ENCODE measurements around the gene WNT3.
"Not testable (repeated sequence)": the region's sequence is repeated elsewhere in the genome, so short reads cannot be mapped to it uniquely, and the experiment has no call there.

The WNT3 gene

DNA sequence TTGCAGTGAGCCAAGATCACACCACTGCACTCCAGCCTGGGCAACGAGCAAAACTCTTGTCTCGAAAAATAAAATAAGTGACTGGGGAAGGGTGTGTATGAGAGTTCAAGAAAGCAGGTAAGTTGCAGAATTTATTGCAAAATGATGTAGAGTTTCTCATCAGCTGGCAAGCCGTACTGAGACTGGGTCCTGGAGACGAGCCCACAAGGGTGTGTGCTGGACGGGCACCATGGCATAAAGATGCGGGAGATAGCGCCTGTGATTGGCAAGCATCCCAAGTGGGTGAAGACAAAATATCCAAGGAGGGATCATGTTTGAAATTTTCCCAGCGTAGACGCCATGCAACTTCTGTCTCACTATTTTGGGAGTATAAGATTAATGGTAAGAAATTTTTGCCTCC lies 59.4 kb downstream of the WNT3 start:
- no peak for DNase-seq

DNA sequence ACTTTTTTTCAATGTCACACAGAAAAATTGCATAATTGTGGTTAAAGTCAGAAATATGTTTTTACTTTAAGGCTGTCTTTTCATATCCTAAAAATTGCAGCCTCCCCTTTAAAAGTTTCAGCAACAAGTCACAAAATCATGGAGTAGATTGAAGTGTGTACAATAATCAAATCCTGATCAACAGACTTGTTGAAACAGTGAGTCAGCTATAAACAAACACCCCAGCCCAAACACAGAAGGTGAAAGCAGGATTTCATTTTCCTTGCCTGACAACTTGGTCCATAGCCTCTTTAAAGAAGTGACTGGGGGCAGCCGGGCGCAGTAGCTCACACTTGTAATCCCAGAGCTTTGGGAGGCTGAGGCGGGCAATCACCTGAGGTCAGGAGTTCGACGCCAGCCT lies 59.9 kb downstream of the WNT3 start:
- DNase-seq: no peak

DNA sequence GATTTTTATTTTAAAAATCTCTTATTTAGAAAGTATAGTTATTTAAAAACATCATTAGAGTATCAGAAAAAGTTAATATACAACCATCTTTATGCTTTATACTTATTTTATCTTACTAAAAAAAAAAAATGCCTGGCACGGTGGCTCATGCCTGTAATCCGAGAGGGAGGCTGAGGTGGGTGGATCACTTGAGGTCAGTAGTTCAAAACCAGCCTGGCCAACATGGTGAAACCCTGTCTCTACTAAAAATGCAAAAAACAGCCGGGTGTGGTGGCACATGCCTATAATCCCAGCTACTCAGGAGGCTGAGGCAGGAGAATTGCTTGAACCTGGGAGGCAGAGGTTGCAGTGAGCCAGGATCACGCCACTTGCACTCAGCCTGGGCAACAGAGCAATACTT lies 60.9 kb downstream of the WNT3 start:
- DNase-seq: not testable (repeated sequence)

DNA sequence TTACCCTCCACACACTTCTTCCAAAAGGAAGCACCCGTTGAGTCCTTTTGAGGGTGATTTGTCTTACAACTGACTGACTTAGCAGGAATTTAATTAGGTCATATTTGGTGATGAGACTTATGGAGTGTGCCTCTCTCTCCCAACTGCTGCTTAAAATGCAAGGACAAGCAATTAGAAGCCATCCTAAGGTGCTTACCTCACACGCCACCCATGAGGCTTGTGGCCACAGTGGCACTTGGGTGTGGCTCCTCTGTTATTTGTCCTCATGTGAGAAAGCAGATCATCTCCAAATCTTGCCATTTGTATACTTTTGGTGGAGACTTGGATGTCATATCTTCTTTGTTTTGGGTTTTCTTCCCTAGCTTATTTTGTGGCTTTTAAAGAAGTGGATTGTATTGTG lies 61.6 kb downstream of the WNT3 start:
- DNase-seq: no peak

DNA sequence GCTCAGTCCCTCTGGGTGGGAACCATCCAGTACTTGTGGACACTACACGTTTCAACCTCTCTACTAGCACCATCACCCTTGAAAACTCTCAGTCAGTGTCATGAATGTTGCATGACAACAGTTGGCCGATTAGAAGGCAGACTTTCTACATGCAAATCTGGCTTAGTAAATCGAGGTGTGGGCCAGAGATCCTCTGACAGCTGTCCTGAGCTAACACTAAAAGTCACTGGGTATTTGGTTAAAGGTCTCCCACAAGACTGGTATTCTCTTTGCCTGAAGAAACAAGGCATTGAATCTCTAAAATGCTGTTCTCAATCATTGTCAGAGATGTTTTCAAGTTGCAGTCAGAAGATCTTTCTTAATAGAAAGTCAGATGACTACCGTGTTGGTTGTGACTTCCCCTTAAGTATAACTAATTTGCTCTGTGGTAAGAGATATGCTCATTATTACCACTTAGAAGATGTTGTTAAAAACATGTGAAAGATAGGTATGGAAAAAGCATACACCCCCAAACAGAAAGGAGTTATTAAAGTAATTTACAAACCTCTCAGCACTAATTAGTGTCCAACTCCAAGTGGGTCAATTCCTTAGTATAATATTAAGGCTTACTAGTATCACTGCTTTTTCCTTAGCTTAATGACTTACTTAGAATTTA lies 62.3 kb downstream of the WNT3 start:
- DNase-seq: no peak

DNA sequence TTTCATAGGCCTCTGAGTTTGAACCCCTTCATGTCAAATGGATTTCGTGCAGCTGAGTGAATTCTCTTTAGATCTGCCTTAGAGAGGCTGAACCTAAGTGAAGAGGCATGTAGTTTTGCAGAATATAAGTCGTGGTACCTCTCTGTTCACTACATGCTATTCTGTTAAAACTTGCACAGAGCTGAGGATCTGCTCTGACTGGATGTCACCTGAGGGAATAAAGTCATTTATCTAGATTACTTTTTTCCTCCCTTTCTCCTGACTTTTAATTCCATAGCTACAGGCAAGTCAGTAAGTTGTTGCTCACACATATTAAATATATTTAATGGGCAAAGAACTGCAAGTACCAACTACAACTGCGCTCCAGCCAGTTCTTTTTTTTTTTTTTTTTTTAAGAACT lies 64.7 kb downstream of the WNT3 start:
- no peak for DNase-seq

DNA sequence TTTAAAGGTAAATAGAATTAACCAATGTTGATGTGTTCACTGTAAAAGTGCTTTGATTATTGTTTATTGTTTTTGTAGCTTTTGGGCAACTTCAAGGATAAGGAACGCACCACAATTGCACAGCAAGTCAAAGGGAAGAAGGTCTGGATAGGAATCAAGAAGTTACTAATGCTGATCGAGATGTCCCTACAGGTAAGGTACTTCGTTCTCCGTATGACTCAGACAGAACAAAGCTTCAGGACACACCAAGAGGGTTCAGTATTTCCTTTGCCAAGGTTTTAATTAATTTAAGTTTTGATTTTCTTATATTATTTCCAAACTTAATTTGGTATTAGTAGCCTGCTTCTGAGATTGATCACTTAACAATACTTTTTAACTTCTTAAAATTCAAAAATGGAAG lies 67.1 kb downstream of the WNT3 start:
- no peak for DNase-seq

DNA sequence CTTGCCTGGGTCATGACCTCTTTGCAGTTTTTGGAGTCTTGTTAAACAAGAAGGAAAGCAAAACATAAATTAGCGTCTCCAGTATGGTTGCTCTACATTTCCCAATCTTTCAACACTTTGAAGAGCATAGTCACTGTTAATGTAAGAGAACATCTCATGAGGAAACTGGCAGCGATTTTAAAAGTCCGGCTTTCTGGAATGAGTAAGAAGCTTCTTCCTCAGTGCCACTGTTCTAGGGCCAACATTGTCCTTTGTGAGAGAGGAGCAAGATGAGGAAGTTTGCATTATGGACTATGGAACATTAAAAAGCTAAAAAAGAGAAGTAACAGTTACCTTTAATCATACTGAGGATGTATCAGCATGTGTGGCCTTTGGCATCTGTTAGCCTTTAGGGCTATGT lies 73.1 kb downstream of the WNT3 start:
- no peak for DNase-seq

DNA sequence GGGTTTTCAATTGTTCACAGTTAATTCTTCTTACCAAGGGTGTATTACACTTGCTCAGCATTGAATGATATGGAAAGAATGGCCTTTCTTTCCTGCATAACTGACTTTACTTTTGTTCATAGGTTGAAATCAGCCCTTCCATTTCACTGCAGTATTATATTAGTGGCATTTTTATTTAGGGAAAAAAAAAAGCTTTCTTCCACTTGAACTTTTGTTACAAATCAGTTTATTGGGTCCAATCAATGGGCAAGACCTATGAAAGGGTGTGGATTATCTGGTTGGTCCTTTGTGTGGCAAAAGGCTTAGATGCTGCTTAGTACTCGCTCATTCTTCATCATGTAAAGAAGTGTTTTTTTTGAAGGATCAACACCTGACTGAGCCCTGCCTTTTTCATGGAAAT lies 74.1 kb downstream of the WNT3 start:
- no peak for DNase-seq

DNA sequence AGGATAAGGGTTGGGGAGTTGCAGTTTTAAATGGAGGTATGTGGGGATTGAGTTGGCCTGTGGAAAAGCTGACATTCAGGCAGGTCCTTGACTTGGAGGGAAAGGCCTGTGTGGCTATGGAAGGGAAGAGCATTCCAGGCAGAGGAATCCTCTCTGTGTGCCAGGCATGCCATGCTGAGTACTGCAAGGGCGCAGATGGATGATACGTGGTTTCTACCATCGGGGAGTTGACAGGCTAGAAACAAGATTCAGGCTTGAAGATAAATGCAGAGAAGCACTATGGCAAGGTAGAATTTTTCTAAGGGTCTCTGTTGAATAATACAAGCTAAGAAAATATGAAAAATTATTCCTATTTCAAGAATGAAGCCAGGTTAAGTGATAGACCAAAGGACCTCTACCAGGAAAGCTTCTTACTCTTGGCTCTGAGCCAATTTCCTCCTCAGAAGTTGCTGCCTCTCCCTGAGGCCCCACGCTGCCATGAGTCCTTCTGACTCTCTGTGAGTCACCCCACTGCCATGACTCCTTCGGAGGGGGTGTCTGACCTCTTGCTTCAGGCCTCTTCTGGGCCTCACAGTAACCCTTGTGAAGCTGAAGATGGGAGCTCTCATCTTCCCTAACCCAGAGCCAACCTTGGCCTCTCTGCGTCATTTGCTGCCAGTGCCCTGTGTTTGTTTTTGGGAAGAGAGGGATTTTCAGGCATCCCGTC lies 75.8 kb downstream of the WNT3 start:
- DNase-seq: no peak

DNA sequence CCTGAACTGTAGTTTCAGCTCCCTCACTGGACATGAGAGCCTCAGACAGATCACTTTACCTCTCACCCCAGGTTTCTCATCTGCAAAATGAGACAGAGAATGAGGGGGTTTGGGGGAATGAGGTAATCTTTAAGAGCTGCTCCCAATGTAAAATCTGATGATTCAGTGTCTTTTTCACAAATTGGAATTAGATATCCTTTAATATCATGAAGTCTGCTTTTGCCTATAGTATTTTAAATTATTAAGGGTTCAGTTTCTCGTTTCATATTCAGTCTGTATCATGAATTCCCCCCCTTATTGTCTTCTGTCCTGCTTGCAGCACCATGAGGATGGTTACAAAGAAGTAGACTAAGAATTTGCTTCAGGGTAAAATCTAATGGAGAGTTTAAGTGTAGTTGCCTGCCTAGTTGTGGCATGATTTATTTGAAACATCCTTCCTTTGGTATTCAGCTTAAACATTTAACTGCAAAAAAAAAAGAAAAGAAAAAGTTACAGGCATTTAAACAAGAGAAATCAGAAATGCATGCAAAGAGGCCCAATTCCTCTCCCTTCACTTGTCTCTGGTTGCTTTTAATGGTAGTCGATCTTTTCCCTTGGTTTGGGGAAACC lies 77.3 kb downstream of the WNT3 start:
- DNase-seq: no peak

DNA sequence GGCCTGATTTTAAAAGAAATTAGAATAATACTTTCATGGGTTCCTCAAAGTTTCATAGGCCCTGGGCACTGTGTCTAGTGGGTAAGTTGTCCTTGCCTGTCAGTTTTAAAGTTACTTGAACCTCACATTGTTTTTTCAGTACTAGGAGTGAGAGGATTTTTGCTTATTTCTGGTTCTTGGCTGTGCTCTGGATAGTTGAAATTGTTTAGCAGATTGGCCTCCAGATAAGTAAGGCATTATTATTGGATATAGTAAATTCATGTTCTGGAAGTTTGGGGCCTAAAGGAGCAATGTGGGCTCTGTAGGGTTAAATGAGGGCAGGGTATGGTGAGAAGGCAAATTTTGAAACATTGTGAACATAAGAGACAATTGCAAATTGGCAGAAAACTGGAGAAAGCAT lies 78.5 kb downstream of the WNT3 start:
- no peak for DNase-seq

DNA sequence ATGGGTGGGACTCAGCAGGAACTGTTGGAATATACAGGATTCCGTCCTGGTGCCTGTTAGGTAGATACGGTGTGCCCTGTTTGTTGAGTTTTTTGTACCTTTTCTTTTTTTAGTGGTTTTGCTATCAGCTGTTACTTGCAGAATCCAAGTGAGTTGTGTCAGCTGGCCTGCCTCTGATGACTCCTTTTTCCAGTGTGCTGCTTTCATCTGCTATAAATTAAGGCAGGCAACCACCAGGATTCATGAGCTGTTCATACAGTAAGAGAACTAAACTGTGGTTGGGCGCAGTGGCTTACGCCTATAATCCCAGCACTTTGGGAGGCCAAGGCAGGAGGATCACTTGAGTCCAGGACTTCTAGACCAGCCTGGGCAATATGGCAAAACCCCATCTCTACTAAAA lies 79.9 kb downstream of the WNT3 start:
- DNase-seq: no peak

DNA sequence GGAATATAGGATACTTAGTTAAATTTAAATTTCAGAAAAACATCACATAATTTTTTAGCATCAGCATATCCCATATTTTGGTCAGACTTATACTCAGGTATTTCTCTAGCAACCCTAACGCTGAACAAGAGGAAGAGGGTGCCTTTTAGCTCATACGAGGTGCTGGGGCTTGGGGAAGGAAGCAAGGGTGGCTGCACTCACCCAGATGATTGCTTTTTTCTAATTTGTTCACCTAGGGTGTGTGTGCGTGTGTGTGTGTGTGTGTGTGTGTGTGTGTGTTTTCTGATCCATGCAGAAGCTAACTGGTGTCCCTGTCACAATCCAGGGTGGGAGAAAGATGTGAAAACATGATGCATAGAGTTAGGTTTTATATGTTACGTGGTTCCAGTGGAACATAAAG lies 81.2 kb downstream of the WNT3 start:
- no peak for DNase-seq

DNA sequence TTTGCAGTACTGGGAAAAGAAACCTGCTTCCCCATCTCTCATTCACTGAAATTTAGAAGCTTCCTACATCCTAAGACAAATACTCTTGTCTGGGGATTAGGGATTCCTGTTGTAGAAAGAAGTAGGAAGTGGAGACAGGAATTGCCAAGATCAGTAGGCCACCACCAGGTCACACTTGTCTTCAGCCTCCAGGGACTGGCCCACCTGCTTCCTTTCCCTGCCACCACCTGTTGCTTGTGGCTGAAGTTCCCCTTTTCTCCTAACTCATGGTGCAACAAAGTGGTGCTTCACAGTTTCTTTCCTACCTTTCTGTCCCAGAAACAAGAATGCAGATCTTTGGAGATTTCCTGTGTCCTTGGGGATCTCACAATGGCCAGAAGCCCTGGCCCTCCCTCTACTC lies 82.4 kb downstream of the WNT3 start:
- DNase-seq: no peak

DNA sequence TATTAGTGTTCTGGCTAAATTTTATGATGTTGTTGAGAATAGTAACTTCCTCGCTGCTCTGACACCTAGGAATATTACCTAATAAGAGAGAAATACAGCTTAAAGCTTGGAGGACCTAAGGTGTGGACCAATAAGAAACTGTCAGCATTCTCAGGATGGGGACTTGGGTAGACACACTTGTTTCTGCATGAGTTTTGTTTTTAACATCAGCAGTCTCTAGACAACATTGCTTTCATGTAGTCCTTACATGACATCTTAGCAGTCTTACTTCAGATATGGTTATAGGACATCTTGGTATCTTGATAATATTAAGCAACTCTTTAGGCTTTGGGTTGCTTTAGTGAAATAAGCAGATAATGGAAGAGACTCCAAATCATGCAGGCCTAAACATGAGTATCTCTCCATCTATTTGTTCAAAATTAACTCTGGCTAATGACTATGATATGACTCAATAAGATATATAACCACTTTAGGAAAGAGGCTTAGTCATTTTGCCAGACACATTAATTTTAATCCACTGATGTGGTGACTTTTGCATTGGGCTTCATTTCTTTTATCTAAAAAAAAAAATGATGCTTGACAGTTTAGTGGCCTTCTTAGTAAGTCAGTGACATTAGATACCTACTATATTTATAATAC lies 84.5 kb downstream of the WNT3 start:
- no peak for DNase-seq

DNA sequence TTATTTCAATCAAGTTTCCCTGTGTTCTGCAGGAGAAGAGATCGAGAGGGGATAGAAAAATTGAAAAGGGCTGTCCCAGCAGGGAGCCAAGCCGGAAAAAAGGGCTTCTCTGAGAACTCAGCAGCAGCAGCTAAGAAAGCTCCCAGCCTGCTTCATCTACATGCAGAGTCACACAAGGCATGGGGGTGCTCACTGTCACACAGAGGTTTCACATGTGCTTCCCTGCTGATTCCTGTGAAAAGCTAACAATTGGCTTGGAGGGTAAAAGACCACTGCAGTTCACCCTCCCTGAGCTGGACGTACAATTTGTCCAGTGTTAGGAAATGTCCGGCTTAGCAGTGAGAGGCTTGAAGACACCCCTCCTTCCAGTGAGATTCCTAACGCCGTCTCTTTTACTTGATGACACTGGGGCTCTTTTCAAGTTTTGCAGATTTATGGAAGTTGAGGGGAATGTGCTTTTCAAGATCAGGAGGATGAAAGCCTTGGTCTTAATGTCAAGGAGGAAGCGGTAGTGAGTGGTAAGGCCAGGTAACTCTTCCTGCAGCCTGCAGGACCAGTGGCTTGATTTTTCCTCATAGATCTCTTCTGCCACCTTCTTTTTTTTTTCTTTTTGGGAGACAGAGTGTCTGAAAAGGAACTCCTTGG lies 85.6 kb downstream of the WNT3 start:
- DNase-seq: no peak

DNA sequence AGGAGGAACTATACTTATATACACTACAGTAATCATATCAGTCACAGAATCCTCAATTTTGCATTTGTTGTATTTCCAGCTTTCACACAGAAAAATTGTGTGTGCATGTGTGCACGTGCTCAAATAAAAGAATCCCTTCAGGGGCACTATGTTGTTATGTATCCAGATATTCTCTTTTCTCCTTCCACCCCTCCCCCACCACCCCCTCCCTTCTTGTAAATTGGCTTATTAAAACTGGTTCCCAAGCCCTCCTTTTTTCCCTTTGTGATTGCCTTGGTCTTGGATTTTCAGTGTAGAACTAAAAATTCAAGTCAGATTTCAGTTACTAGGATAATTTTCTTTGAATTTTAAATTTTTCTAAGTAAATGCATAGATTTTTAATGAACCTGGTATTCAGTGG lies 86.3 kb downstream of the WNT3 start:
- DNase-seq: no peak

DNA sequence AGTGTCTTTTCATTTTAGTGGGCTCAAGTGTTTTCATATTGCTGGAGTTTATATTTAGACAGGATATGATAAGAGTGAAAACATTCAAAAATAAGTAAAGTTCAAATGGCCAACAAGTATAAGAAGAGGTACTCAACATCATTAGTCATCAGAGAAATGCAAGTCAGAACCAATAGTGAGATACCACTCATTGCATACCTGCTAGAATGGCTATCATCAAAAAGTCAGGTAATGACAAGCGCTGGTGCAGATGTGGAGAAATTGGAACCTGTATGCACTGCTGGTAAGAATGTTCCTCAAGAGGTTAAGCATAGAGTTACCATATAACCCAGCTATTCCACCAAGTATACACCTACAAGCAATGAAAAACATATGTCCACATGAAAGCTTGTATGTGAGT lies 87.8 kb downstream of the WNT3 start:
- no peak for DNase-seq

DNA sequence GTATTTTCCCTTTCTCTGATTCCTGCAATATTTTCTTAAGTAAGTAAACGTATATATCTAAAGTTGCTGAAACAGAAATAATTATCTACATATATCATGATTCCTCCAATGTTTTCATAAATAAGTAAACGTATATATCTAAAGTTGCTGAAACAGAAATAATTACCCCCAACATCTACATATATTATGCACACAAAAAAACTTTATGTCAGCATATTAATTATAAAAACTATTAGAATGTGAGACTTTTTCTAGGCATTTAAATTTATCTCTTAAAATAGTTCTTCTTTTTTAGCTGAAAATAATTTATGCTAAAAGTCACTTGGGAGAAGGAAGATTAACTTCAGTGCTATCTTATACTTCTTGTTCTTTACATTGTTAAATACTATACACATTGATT lies 88.5 kb downstream of the WNT3 start:
- DNase-seq: no peak

DNA sequence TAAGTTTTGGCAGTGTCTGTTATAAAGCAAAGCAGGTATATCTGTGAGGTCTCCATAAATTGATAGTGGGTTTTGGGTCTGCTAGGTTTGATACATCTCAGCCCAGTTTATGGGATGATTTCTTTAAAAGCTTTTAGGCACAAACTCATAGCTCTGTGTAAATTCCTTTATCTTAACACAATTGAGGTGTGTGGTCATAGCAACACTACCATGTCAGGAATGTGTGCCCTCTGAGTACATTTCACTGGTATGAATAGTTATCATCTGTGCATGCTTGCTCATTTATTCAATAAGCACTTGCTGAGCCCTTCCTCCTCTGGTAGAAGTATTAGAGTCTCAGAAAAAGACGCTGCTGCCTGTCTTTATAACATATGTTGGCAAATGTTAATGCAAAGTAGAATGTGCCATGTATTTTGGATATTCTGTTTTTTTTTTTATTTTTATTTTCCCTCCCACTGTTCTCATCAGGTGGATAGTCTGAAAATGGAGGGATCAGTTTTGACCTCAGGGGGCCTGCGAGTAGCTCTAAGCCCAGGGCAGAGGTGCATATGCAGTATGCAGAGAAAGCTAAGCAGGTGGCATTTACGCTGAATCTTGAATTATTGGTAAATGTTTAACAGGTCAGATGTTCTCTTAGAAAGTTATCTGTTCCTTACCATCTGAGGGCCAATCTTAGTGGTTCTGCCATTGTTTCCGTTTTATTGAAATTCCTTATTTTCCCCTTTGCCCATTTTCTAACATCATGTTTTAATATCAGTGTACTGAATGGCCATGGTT lies 90.7 kb downstream of the WNT3 start:
- no peak for DNase-seq

DNA sequence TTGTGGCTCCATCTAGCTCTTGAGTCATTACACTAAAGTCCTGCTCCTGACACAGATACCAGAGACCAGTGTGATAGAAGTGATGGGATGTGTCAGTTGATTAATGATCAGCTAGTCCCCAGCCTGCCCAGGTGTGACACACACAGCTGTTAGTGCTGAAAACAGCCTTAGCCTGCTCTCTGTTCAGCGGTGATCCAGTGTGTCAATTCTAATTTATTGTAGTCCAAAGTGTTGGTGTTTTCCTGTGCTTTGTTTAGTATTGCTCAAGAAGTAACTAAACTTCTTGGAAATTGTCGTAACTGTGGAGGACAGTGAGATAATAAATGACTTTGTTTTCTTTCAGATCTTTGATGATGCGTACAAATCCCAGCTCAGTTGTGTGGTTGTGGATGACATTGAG lies 92.3 kb downstream of the WNT3 start:
- DNase-seq: no peak
